ENCODE results near the gene TMEM156. TPM values are rescaled to one million over a fixed set of nuclear protein-coding genes. Genes with fewer than 3 reads are reported as not detected.

Gene TMEM156
- total and polyA plus RNA-seq, 7 donors, result 0.08 to 0.15 (median 0.10) TPM; not detected in 4

GRCh38 chr4:38923746-38924145, 108.5 kb downstream of the TMEM156 start:
- ATAC-seq, result no peak
- Histone ChIP-seq H3K4me3 (no peak overlapping the region), H3K27ac (no peak overlapping the region), H3K9me3 (no peaks in the 10 kb centered on the region), H3K4me1 (no peaks in the 10 kb centered on the region), H3K36me3 (ENCODE audit: insufficient read depth in 1 of 2, low read depth in 1 of 2) (peaks cover 0 to 83% of the 10 kb centered on the region in 2 donors), H3K27me3 (ENCODE audit: insufficient read depth in 3 of 3, low read length in 2 of 3) (no peaks in the 10 kb centered on the region)
- WGBS, 3 donors, result 38 to 77% (median 69%) methylated on average over 2 of the region's 2 CpGs
- TF ChIP-seq CTCF (IDR thresholded peaks at IDR 0.05), result no peak
- no peak for DNase-seq
- intact Hi-C loops (cut with DNase I), result no loop called here

- H3K27me3 ChIP-seq (ENCODE audit: insufficient read depth in 3 of 3, low read length in 2 of 3), result no peaks in the 10 kb centered on the region
- no peaks in the 10 kb centered on the region for H3K9me3 ChIP-seq
- no peak for TF ChIP-seq CTCF (IDR thresholded peaks at IDR 0.05)
- no peaks in the 10 kb centered on the region for H3K4me1 ChIP-seq
- no peak overlapping the region for H3K4me3 ChIP-seq
- DNase-seq, result no peak
- H3K27ac ChIP-seq, result no peak overlapping the region
- peaks cover 6 to 85% of the 10 kb centered on the region in 2 donors for H3K36me3 ChIP-seq (ENCODE audit: insufficient read depth in 1 of 2, low read depth in 1 of 2)
- intact Hi-C loops (cut with DNase I), result no loop called here
- ATAC-seq, result no peak
- 91 to 98% (median 92%) methylated on average over 3 of the region's 3 CpGs for WGBS, 3 donors
These were observed 111.1 kb downstream of the TMEM156 start for GRCh38 chr4:38921151-38921550.

GRCh38 chr4:38920677-38921076, 111.5 kb downstream of the TMEM156 start:
- no peaks in the 10 kb centered on the region for H3K27me3 ChIP-seq (ENCODE audit: insufficient read depth in 3 of 3, low read length in 2 of 3)
- peaks cover 8 to 85% of the 10 kb centered on the region in 2 donors for H3K36me3 ChIP-seq (ENCODE audit: insufficient read depth in 1 of 2, low read depth in 1 of 2)
- ATAC-seq (no peak), DNase-seq (no peak)
- intact Hi-C loops (cut with DNase I), result no loop called here
- no peak overlapping the region for H3K4me3 ChIP-seq
- no peak for TF ChIP-seq CTCF (IDR thresholded peaks at IDR 0.05)
- no peaks in the 10 kb centered on the region for H3K9me3 ChIP-seq
- 78 to 83% (median 80%) methylated on average over 6 of the region's 6 CpGs for WGBS, 3 donors
- H3K4me1 ChIP-seq, result no peaks in the 10 kb centered on the region
- no peak overlapping the region for H3K27ac ChIP-seq

- Histone ChIP-seq H3K27me3 (ENCODE audit: insufficient read depth in 3 of 3, low read length in 2 of 3) (no peaks in the 10 kb centered on the region), H3K27ac (no peak overlapping the region), H3K4me1 (no peaks in the 10 kb centered on the region), H3K4me3 (no peak overlapping the region), H3K9me3 (no peaks in the 10 kb centered on the region), H3K36me3 (ENCODE audit: insufficient read depth in 1 of 2, low read depth in 1 of 2) (peaks cover 8 to 85% of the 10 kb centered on the region in 2 donors)
- TF ChIP-seq CTCF (IDR thresholded peaks at IDR 0.05), result no peak
- ATAC-seq, result no peak
- intact Hi-C loops (cut with DNase I), result no loop called here
- 93 to 97% (median 95%) methylated on average over 2 of the region's 2 CpGs for WGBS, 3 donors
- no peak for DNase-seq
These were observed 112.0 kb downstream of the TMEM156 start for GRCh38 chr4:38920186-38920585.

- no peak for TF ChIP-seq CTCF (IDR thresholded peaks at IDR 0.05)
- Histone ChIP-seq H3K4me1 (no peaks in the 10 kb centered on the region), H3K36me3 (ENCODE audit: insufficient read depth in 1 of 2, low read depth in 1 of 2) (peaks cover 10 to 92% of the 10 kb centered on the region in 2 donors), H3K27ac (no peak overlapping the region), H3K4me3 (no peak overlapping the region), H3K27me3 (ENCODE audit: insufficient read depth in 3 of 3, low read length in 2 of 3) (no peaks in the 10 kb centered on the region), H3K9me3 (no peaks in the 10 kb centered on the region)
- ATAC-seq, result no peak
- 94 to 97% (median 95%) methylated on average over 3 of the region's 3 CpGs for WGBS, 3 donors
- DNase-seq, result no peak
- intact Hi-C loops (cut with DNase I), result no loop called here
These were observed 112.7 kb downstream of the TMEM156 start for GRCh38 chr4:38919494-38919893.
